Activated T-helper 2 cell treated with anti-CD3 and anti-CD28 coated beads, Interferon-gamma antibody, Interleukin-2, Interleukin-4, amounts not matched to agents 10 μg/mL and 5 μg/mL and 100 μg/mL, durations not matched to agents 14 hours and 24 hours and 36 hours (primary cell): ENCODE data around the gene GADD45B. TPM values are rescaled to one million over a fixed set of nuclear protein-coding genes. Genes with fewer than 3 reads are reported as not detected.
"Not testable (repeated sequence)": the region's sequence is repeated elsewhere in the genome, so short reads cannot be mapped to it uniquely, and the experiment has no call there.

Experiments used
- DNase-seq: peaks from one replicate; pipeline ENCODE4 v3.0.0; 2021; ENCODE audit warnings: low spot score
- H3K27ac Mint-ChIP-seq: one replicate; pipeline ENCODE4 v1.8.0; 2021; ENCODE audit warnings: mixed read lengths
- H3K27me3 Mint-ChIP-seq: one replicate; pipeline ENCODE4 v1.8.0; 2021; ENCODE audit warnings: low read depth, mixed read lengths
- H3K36me3 Mint-ChIP-seq: one replicate; pipeline ENCODE4 v1.8.0; 2021; ENCODE audit warnings: low read depth, mixed read lengths
- H3K4me1 Mint-ChIP-seq: one replicate; pipeline ENCODE4 v1.8.0; 2021; ENCODE audit warnings: low read depth, mixed read lengths
- H3K4me3 Mint-ChIP-seq: one replicate; pipeline ENCODE4 v1.8.0; 2021; ENCODE audit warnings: low read depth, mild to moderate bottlenecking, moderate library complexity, mixed read lengths
- H3K9me3 Mint-ChIP-seq: one replicate; pipeline ENCODE4 v1.8.0; 2021; ENCODE audit warnings: mixed read lengths
- intact Hi-C: fragments of 100-400 bp; cut with micrococcal nuclease; formaldehyde crosslinking; loops from one replicate; pipeline ENCODE4 v1.15.1; 2023
- total RNA-seq: library from RNA; stranded (reverse); gene quantifications from 2 replicates; pipeline ENCODE4 v1.2.3, GENCODE V29; 2022

GADD45B gene
- total RNA-seq, 1 donor from 2014 or later, result 90.7 TPM

DNA sequence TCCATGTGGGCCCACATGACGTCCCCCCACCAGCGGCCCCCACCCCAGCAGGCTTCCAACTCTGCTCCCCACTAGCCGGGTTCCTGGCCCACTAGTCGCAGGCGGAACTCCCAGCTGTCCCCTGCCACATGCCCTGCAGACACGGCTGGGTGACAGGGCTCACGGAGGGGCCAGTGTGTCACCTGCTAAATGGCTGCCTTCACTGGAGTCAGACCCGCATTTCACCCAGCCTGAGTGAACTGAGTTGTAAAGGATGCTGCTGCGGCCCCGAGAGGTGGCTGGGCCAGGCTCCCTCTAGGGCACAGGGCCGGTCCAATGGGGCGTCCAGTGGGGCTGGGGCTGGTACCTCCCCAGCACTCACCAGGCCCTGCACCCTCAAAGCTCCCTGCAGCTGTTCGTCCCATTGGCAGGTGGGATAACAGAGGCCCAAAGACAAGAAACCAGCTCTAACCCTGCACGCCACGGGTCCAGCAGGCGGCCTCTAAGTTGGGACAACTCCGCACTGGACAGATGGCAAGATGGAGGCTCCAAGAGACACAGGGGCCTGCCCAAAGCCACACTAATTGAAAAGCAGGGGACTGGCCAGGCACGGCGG, 22.4 kb upstream of the GADD45B start:
- intact Hi-C loops, result no loop called here
- Mint-ChIP-seq H3K36me3 (peaks cover 24% of the 10 kb centered on the region), H3K27me3 (no peaks in the 10 kb centered on the region), H3K4me3 (peak overlapping the region; percentile 30), H3K9me3 (no peaks in the 10 kb centered on the region), H3K27ac (no peak overlapping the region), H3K4me1 (peaks cover 17% of the 10 kb centered on the region)
- no peak for DNase-seq

DNA sequence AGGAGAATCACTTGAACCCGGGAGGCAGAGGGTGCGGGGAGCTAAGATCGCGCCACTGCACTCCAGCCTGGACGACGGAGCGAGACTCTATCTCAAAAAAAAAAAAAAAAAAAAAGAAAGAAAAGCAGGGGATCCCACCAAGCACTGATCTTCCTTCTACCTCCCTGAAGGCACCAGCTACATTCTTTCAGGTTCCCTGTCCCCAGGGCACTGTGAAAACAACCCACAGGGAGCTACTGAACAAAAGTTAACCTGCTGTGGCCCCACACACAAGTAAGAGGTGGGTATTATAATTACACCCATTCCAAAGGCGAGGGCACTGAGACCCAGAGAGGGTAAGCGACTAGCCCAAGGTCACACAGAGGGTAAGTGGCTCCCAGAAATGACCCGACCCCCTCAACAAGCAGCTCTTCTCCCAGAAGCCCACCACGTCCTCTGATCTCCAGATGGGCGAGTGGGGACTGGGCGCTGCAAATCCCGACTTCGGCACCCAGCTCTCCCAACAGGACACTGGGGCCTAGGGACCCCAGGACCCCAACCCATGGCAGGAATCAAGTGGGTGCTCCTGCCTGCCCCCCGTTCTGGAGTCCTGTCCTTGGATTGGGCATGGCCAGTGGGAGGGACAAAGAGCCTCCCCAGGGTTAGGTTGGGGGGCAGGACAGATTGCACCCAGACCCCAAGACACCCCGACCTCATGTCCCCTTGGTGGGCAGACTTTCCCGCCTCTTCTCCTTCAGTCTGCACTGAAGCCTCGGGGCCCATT, 21.5 kb upstream of the GADD45B start:
- DNase-seq, result no peak
- peak overlapping the region; percentile 79 for H3K27ac Mint-ChIP-seq
- intact Hi-C loops, result no loop called here

DNA sequence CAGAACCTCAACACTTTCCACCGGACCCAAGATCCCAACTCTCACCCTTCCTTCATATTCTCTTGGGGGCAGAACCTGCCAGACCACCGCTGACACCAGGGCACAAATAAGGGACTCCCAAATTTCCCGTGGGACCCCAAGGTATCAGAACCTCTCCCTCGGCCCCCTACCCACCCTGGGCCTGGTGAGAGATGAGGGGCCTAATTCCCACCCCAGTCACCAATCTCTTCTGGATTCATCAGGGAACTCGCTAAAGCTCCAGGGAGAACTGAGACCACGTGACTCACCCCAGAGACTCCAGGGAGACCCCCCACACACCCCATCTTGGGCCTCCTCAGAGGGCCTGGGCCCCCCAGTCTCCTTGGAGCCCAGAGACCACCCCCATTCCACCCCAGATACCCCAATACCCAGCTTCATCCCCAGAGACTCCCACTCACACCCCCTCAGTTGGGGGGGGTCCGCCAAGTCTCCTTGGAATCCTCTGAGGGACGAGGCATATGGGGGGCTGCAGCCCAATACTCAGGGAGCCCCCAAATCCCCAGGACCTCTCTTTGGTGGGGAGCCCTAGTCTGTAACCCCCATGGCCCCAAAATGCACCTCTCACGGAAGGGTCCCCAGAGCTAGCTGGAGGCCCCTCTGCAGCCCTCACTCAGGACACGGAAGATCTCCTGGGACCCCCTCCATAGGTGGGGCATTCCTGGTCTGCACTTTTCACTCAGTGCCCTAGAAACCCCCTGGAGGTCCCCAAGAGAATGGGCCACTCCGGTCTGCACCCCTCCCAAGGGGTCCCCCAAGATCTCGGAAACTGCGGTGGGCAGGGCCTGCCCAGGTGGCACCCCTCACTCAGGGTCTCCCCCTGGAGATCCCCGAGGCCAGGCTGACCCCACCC, 20.7 kb upstream of the GADD45B start:
- Mint-ChIP-seq H3K27ac (peak overlapping the region; percentile 79), H3K27me3 (no peaks in the 10 kb centered on the region), H3K9me3 (no peaks in the 10 kb centered on the region), H3K36me3 (peaks cover 21% of the 10 kb centered on the region), H3K4me3 (peak overlapping the region; percentile 83), H3K4me1 (peaks cover 17% of the 10 kb centered on the region)
- intact Hi-C loops, result no loop called here
- no peak for DNase-seq

More for the DNA sequence above, 21.5 kb upstream of the GADD45B start:
- H3K36me3 Mint-ChIP-seq, result peaks cover 24% of the 10 kb centered on the region
- H3K9me3 Mint-ChIP-seq, result no peaks in the 10 kb centered on the region
- H3K27me3 Mint-ChIP-seq, result no peaks in the 10 kb centered on the region
- peaks cover 17% of the 10 kb centered on the region for H3K4me1 Mint-ChIP-seq
- peak overlapping the region; percentile 83 for H3K4me3 Mint-ChIP-seq

DNA sequence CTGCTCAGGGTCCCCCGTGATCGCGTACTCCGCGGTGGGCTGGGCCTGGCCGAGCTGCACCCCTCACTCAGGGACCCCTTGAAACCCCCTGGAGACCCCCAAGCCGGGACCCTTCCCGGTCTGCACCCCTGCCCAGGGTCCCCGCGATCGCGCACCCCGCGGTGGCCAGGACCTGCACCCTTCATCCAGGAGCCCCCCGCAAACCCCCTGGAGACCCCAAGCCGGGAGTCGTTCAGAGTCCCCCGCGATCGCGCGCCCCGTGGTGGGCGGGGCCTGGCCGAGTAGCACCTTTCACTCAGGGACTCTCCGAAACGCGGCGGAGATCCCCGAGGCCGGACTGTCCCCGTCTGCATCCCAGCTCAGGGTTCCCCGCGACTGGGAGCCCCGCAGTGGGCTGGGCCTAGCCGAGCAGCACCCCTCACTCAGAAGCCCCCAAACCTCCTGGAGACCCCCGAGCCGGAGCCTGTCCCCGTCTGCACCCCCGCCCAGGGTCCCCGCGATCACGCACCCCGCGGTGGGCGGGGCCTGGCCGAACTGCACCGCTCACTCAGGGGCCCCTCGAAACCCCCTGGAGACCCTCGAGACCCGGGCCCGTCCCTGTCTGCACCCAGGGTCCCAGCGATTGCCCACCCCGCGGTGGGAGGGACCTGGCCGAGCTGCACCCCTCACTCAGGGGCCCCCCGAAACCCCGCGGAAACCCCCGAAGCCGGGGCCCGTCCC, 19.9 kb upstream of the GADD45B start:
- intact Hi-C loops, result no loop called here
- Mint-ChIP-seq H3K4me3 (peak overlapping the region; percentile 83), H3K27ac (peak overlapping the region; percentile 81), H3K27me3 (no peaks in the 10 kb centered on the region), H3K9me3 (no peaks in the 10 kb centered on the region), H3K4me1 (peaks cover 18% of the 10 kb centered on the region), H3K36me3 (peaks cover 18% of the 10 kb centered on the region)
- peak; percentile 17 for DNase-seq

DNA sequence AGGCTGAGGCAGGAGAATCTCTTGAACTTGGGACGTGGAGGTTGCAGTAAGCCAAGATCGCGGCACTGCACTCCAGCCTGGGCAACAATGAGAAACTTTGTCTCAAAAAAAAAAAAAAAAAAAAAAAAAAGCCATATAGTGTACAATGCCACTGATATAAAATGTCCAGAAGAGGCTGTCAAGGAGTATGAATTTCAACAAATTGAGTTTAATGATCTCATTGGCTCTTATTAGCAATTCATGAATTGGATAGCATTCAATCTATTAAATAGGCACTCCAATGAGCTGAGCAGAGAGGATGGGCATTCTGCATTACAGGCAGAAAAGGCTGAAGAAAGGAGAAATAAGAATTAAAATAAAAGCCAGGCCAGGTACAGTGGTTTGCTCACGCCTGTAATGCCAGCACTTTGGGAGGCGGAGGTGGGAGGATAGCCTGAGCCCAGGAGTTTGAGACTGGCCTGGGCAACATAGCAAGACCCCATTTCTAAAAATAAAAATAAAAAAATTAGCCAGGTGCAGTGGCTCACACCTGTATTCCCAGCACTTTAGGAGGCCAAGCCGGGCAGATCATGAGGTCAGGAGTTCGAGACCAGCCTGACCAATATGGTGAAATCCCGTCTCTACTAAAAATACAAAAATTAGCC, 18.4 kb upstream of the GADD45B start:
- no peak for DNase-seq
- Mint-ChIP-seq H3K27ac (peak overlapping the region; percentile 90), H3K9me3 (no peaks in the 10 kb centered on the region), H3K36me3 (peaks cover 6% of the 10 kb centered on the region), H3K27me3 (no peaks in the 10 kb centered on the region), H3K4me3 (peak overlapping the region; percentile 83), H3K4me1 (peaks cover 23% of the 10 kb centered on the region)
- intact Hi-C loops, result loop anchor here (1.0 kb wide), 1 partner anchor 30 kb away; the partner anchor contains the start of gene TIMM13

DNA sequence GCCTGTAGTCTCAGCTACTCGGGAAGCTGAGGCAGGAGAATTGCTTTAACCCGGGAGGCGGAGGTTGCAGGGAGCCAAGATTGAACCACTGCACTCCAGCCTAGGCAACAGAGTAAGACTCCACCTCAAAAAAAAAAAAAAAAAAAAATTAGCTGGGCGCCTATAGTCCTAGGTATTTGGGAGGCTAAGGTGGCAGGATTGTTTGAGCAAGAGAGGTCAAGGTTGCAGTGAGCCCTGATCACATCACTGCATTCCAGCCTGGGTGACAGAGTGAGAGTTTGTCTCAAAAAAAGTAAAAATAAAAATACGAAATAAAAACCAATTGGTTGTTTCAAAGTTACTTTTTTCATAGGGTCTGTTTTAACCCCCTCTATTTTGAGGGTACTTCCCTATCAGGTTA, 17.9 kb upstream of the GADD45B start:
- Mint-ChIP-seq H3K27ac (no peak overlapping the region), H3K4me1 (peaks cover 23% of the 10 kb centered on the region), H3K27me3 (no peaks in the 10 kb centered on the region), H3K4me3 (no peak overlapping the region), H3K9me3 (no peaks in the 10 kb centered on the region), H3K36me3 (peaks cover 6% of the 10 kb centered on the region)
- DNase-seq, result no peak
- intact Hi-C loops, result no loop called here

DNA sequence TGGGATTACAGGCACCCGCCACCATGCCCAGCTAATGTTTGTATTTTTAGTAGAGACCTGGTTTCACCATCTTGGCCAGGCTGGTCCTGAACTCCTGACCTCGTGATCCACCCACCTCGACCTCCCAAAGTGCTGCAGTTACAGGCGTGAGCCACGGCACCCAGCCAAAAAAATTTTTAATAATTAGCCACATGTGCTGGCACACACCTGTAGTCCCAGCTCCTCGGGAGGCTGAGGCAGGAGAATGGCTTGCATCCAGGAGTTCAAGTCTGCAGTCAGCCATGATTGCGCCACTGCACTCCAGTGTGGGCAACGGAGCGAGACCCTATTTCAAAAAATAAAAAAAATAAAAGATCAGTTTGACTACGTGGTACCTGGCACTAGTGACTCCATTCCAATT, 17.2 kb upstream of the GADD45B start:
- intact Hi-C loops, H3K27ac Mint-ChIP-seq, H3K9me3 Mint-ChIP-seq, H3K27me3 Mint-ChIP-seq, DNase-seq, H3K4me3 Mint-ChIP-seq, H3K36me3 Mint-ChIP-seq: not testable (repeated sequence)
- peaks cover 23% of the 10 kb centered on the region for H3K4me1 Mint-ChIP-seq

DNA sequence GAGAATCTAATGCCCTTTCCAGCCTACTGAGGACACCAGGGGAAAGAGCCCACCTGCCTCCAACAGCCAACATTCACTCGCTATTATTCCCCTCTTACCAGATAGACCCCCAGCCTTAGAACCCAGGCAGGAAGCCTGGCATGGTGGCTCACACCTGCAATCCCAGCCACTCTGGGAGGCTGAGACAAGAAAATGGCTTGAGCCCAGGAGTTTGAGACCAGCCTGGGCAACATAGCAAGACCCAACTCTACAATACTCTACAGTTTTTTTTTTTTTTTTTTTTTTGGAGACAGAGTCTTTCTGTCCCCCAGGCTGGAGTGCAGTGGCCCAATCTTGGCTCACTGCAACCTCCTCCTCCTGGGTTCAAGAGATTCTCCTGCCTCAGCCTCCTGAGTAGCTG, 15.7 kb upstream of the GADD45B start:
- Mint-ChIP-seq H3K9me3 (no peaks in the 10 kb centered on the region), H3K36me3 (peaks cover 6% of the 10 kb centered on the region), H3K27me3 (no peaks in the 10 kb centered on the region), H3K4me3 (peak overlapping the region; percentile 42), H3K27ac (no peak overlapping the region), H3K4me1 (peaks cover 13% of the 10 kb centered on the region)
- no peak for DNase-seq
- intact Hi-C loops, result no loop called here

- Mint-ChIP-seq H3K27me3 (no peaks in the 10 kb centered on the region), H3K9me3 (no peaks in the 10 kb centered on the region), H3K4me1 (peaks cover 11% of the 10 kb centered on the region), H3K4me3 (peak overlapping the region; percentile 96), H3K27ac (peak overlapping the region; percentile 89), H3K36me3 (peaks cover 5% of the 10 kb centered on the region)
- peak; percentile 66 for DNase-seq
- intact Hi-C loops, result no loop called here
Measured at GRCh38 chr19:2461751-2462634, 13.9 kb upstream of the GADD45B start.

GRCh38 chr19:2462635-2463421, 13.1 kb upstream of the GADD45B start:
- intact Hi-C loops, result no loop called here
- no peaks in the 10 kb centered on the region for H3K36me3 Mint-ChIP-seq
- DNase-seq, result no peak
- no peak overlapping the region for H3K27ac Mint-ChIP-seq
- peaks cover 6% of the 10 kb centered on the region for H3K4me1 Mint-ChIP-seq
- H3K27me3 Mint-ChIP-seq, result no peaks in the 10 kb centered on the region
- peak overlapping the region; percentile 96 for H3K4me3 Mint-ChIP-seq
- no peaks in the 10 kb centered on the region for H3K9me3 Mint-ChIP-seq

- H3K36me3 Mint-ChIP-seq, H3K4me3 Mint-ChIP-seq, H3K27ac Mint-ChIP-seq, H3K4me1 Mint-ChIP-seq, DNase-seq, H3K9me3 Mint-ChIP-seq, H3K27me3 Mint-ChIP-seq, intact Hi-C loops: not testable (repeated sequence)
Measured at GRCh38 chr19:2463694-2464093, 12.2 kb upstream of the GADD45B start.
